Stimulated activated CD4-positive, alpha-beta T cell treated with anti-CD3 and anti-CD28 coated beads, Interleukin-2, amount 100 ng/mL, for 4 hours (primary cell): Measurements from ENCODE around the gene PPP3CA.
"Not testable (repeated sequence)": the region's sequence is repeated elsewhere in the genome, so short reads cannot be mapped to it uniquely, and the experiment has no call there.

Source experiments
- DNase-seq: peaks from one replicate; pipeline ENCODE4 v3.0.0-alpha.2; 2020; ENCODE audit warnings: low read depth

The PPP3CA gene

GRCh38 chr4:101254776-101255175, 92.5 kb downstream of the PPP3CA start:
- DNase-seq: no peak

GRCh38 chr4:101253121-101253520, 94.2 kb downstream of the PPP3CA start:
- no peak for DNase-seq

GRCh38 chr4:101252721-101253120, 94.6 kb downstream of the PPP3CA start:
- no peak for DNase-seq

GRCh38 chr4:101251261-101251660, 96.1 kb downstream of the PPP3CA start:
- DNase-seq: no peak

GRCh38 chr4:101244349-101244748, 103.0 kb downstream of the PPP3CA start:
- DNase-seq: no peak

DNA sequence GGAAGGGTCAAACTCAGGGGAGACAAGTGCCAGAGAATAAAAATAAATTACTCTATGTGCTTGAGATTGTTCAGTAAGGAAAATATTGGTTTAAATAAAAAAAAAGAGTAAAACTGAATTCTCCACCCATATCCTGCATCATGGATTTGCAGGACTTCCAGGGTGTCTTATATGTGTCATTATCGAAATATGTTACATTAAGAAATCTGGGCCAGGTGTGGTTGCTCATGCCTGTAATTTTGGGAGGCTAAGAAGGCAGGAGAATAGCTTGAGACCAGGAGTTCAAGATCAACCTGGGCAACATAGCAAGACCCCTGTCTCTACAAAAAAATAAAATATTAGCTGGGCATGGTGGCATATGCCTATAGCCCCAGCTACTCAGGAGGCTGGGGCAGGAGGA, 104.9 kb downstream of the PPP3CA start:
- DNase-seq: no peak

DNA sequence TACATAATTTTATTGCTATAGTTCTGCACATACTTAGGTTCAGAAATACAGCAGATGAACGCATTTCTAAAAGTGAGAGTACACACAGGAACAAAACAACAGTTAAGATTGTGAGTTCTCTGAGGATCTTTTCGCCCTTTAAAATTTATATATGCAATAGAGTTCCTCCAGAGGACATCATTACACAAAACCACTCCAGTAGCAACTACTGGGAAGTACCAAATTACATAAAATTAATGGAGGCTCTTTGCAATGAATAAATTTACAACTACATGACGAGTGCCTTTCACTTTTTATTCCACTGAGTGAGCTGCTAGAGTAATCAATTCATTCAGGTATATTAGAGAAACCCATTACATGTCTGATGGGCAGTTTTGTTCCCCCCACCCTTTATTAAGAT, 107.2 kb downstream of the PPP3CA start:
- DNase-seq: no peak

DNA sequence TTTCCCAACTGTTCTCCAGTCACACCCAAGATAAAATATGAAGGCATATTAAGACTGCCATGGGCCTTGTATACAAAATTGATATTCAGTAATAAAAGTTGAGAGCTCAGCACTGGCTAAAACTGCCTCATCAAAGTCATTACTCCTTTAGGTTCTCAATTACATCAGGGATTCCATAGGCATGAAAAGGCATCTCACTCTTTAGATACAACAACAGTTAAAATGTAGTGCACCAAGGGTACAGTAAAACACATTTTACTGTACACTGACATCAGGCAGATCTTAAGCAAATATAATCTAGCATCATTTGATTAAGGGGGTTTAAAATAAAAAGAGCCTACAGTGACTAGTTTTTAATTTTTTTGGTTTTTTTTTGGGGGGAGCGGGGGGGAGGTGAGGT, 107.7 kb downstream of the PPP3CA start:
- no peak for DNase-seq

DNA sequence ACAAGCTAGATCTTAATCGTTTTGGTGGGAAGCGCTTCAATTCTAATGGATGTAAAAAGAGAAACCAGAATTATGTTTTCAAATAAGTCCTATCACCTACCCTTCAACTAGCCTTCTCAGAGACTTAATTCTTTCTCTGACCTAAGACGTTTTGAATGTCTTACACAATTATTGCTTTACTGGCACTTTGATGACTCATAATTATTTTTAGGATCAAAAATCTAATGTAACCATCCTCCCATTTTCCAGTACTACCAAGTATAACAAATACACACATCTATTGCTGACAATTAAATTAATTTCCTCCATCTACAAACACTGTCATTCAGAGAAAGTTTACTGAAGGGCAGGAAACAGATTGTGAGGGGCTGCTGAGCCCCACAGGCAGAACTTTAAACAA, 108.6 kb downstream of the PPP3CA start:
- no peak for DNase-seq

GRCh38 chr4:101237773-101238172, 109.6 kb downstream of the PPP3CA start:
- no peak for DNase-seq

- DNase-seq: no peak
Observed at GRCh38 chr4:101236097-101236496, 111.2 kb downstream of the PPP3CA start.

- not testable (repeated sequence) for DNase-seq
Observed at GRCh38 chr4:101234141-101234540, 113.2 kb downstream of the PPP3CA start.

GRCh38 chr4:101232074-101232776, 115.1 kb downstream of the PPP3CA start:
- DNase-seq: no peak

GRCh38 chr4:101230801-101231426, 116.4 kb downstream of the PPP3CA start:
- no peak for DNase-seq

DNA sequence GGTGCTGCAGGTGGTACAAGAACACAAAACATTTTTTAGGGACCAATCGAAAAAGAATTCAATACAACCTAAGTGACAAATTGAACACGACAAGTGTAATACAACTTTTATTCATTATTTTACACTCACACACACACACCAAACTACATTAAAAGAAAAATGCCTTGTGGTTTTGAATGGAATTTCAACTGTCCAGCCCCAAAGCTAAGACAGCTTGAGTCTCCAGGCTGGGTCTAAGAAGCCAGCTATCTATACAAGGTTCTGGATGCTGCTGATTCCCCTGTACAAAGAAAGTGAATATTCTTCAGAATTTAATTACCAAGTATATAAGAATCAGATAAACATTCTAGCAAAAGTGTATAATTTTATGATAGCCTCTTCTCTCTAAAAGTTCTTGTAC, 118.2 kb downstream of the PPP3CA start:
- no peak for DNase-seq

GRCh38 chr4:101227715-101228114, 119.6 kb downstream of the PPP3CA start:
- DNase-seq: no peak

DNA sequence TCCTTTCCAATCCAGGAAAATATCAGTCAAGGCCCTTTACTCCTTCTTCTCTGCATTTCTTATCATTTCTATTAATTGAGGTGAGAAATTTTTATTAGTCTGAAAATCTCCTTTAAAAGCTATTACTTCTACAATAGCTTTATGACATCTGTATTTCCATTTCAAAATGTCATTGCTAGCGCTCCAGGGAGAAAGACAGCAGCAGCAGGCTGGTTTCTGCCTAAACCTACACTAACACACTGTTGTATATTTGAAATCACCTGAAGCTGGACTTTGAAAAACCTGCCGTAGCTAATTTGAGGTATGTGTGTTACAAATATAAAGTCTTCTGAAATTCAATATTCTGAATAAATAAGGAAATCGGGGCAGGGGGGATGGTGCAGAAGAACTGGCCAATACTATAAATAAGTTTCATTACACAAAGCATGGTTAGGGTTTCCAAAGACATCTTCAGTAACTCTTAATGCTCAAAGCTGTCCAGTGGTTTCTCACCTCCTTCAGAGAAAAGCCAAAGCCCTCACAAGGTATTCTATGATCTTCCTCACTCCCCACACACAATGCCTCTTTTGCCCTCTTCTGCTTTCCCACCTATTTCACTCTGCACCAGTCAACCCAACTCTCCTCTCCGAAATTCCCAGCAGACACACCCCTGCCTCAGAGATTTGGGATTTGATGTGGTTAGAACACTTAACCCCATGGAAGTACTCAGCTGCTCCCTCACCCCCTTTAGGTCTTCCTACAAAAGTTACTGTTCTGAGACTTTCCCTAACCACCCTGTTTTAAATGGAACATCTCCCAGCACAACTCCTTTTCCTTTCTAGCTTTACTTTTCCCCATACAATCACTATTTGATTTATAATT, 122.7 kb downstream of the PPP3CA start:
- no peak for DNase-seq

DNA sequence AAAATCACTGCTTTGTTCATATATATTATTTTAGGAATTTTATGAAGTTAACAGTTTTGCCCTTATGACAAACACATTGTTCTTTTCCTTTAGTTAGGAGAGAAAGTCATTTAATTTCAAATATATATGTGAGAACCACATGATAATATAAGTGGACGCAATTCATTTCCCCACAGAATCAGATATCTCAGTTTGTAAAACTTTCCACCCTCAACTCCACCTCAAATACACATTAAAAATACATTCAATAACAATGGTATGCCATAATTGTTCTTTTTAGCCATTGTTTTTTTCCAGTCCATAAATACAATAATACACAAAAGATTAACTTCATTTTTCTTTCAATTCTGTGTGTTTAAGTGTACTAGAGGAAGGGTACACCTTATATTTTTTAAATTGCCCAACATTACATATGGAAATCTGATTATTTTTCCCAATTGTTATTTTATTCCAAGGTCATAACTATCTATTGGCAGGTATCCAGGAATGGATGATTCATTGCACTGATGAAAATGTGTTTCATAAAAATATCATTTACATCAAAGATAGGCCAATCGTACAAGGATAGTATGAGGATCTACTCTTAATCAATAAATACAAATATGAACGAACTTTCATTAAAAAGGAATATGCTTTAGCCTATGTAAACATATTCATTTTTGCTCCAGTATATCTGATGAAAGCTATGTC, 125.0 kb downstream of the PPP3CA start:
- DNase-seq: no peak

GRCh38 chr4:101221294-101221693, 126.0 kb downstream of the PPP3CA start:
- no peak for DNase-seq

- no peak for DNase-seq
Observed at GRCh38 chr4:101218894-101219293, 128.4 kb downstream of the PPP3CA start.

GRCh38 chr4:101218346-101218745, 129.0 kb downstream of the PPP3CA start:
- DNase-seq: no peak

DNA sequence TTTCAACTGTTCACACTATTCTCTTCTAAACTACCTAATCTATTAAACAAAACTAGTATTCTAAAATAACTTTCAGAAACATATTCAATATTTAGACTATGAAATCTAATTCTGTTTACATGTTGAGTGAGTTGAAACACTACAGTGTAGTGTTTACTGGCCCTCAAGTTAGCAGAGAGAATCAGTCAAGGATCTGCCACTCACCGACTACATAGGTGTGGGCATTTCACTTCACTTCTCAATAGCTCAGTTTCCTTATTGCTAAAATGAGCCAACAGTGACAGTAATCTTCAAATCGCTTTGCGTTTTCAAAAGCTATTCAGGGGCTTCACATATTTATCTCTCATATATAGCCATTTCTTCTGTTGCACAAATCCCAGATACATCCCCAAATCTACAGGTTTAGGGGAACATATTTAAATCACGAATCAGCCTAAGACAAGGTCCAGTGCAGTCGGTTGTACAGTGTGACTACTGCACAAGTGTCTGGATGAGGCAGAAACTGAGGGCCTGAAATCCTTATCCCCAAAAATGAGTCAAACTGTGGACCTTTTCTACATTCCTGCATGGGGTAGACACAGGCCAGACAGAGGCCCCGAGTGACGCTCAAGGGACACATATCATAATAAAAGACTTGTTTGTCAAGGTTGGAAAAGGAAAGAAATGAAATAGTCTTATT, 129.8 kb downstream of the PPP3CA start:
- no peak for DNase-seq
